Dendritic cell treated with granulocyte-macrophage colony-stimulating factor and Interleukin-4, amounts not matched to agents 40 ng/mL and 50 ng/mL, for 4 days (primary cell): ENCODE data around the gene ATF6.

Experiments used
- H3K27ac Mint-ChIP-seq: one replicate; pipeline ENCODE4 v1.8.0; 2022; ENCODE audit warnings: mild to moderate bottlenecking, mixed read lengths
- H3K27me3 Mint-ChIP-seq: one replicate; pipeline ENCODE4 v1.8.0; 2022; ENCODE audit warnings: mild to moderate bottlenecking, mixed read lengths
- H3K36me3 Mint-ChIP-seq: one replicate; pipeline ENCODE4 v1.8.0; 2022; ENCODE audit warnings: low read depth, mixed read lengths
- H3K4me1 Mint-ChIP-seq: one replicate; pipeline ENCODE4 v1.8.0; 2022; ENCODE audit warnings: low read depth, mixed read lengths
- H3K4me3 Mint-ChIP-seq: one replicate; pipeline ENCODE4 v1.8.0; 2022; ENCODE audit warnings: mild to moderate bottlenecking, moderate library complexity, mixed read lengths
- H3K9me3 Mint-ChIP-seq: one replicate; pipeline ENCODE4 v1.8.0; 2022; ENCODE audit warnings: mixed read lengths
- intact Hi-C: fragments of 100-400 bp; cut with micrococcal nuclease; formaldehyde crosslinking; loops from one replicate; pipeline ENCODE4 v1.15.0; 2022

The ATF6 gene

GRCh38 chr1:161956930-161957329 lies 190.8 kb downstream of the ATF6 start:
- no peaks in the 10 kb centered on the region for H3K27me3 Mint-ChIP-seq
- peaks cover 47% of the 10 kb centered on the region for H3K36me3 Mint-ChIP-seq
- H3K4me3 Mint-ChIP-seq: no peak overlapping the region
- H3K27ac Mint-ChIP-seq: no peak overlapping the region
- no peaks in the 10 kb centered on the region for H3K9me3 Mint-ChIP-seq
- H3K4me1 Mint-ChIP-seq: peaks cover 51% of the 10 kb centered on the region
- intact Hi-C loops: no loop called here

GRCh38 chr1:161958425-161958824 lies 192.3 kb downstream of the ATF6 start:
- Mint-ChIP-seq H3K27ac (peak overlapping the region; percentile 32), H3K9me3 (no peaks in the 10 kb centered on the region), H3K27me3 (no peaks in the 10 kb centered on the region), H3K36me3 (peaks cover 43% of the 10 kb centered on the region), H3K4me1 (peaks cover 49% of the 10 kb centered on the region), H3K4me3 (no peak overlapping the region)
- intact Hi-C loops: no loop called here

GRCh38 chr1:161962091-161962887 lies 196.2 kb downstream of the ATF6 start:
- H3K27me3 Mint-ChIP-seq: no peaks in the 10 kb centered on the region
- H3K4me1 Mint-ChIP-seq: peaks cover 22% of the 10 kb centered on the region
- no peaks in the 10 kb centered on the region for H3K9me3 Mint-ChIP-seq
- H3K36me3 Mint-ChIP-seq: peaks cover 53% of the 10 kb centered on the region
- no peak overlapping the region for H3K4me3 Mint-ChIP-seq
- H3K27ac Mint-ChIP-seq: peak overlapping the region; percentile 76
- intact Hi-C loops: no loop called here

- intact Hi-C loops: no loop called here
- no peaks in the 10 kb centered on the region for H3K27me3 Mint-ChIP-seq
- H3K4me3 Mint-ChIP-seq: no peak overlapping the region
- H3K4me1 Mint-ChIP-seq: peaks cover 22% of the 10 kb centered on the region
- no peaks in the 10 kb centered on the region for H3K9me3 Mint-ChIP-seq
- H3K27ac Mint-ChIP-seq: no peak overlapping the region
- H3K36me3 Mint-ChIP-seq: peaks cover 36% of the 10 kb centered on the region
Observed at GRCh38 chr1:161966067-161966466, 199.9 kb downstream of the ATF6 start.

GRCh38 chr1:161970036-161970435 lies 203.9 kb downstream of the ATF6 start:
- Mint-ChIP-seq H3K4me1 (peaks cover 11% of the 10 kb centered on the region), H3K36me3 (peaks cover 32% of the 10 kb centered on the region), H3K4me3 (no peak overlapping the region), H3K9me3 (no peaks in the 10 kb centered on the region), H3K27me3 (peaks cover 4% of the 10 kb centered on the region), H3K27ac (peak overlapping the region; percentile 14)
- intact Hi-C loops: no loop called here

DNA sequence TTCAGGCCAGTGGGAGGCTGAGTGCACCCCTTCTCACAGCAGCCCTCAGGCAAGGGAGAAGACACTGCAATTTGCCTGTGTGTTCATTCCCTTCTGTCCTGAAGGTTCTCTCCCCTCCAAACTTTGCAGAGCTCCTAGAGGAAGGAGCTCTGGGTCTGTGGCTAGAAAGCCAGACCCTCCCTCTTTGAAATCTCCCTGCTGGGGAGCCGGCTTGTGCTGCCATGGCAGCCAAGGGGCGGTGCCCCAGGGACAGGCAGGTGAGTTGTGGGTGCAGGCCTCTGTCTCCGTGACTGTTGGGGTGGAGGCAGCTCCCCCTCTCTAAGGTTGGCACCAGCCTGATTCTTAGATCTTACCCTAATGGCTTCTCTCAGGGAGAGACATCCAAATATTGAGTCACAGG lies 204.5 kb downstream of the ATF6 start:
- Mint-ChIP-seq H3K27ac (peak overlapping the region; percentile 14), H3K4me3 (no peak overlapping the region), H3K36me3 (peaks cover 28% of the 10 kb centered on the region), H3K9me3 (no peaks in the 10 kb centered on the region), H3K27me3 (peaks cover 4% of the 10 kb centered on the region), H3K4me1 (peaks cover 11% of the 10 kb centered on the region)
- intact Hi-C loops: no loop called here

GRCh38 chr1:161972828-161973227 lies 206.7 kb downstream of the ATF6 start:
- intact Hi-C loops: no loop called here
- peaks cover 10% of the 10 kb centered on the region for H3K36me3 Mint-ChIP-seq
- H3K9me3 Mint-ChIP-seq: no peaks in the 10 kb centered on the region
- peak overlapping the region; percentile 16 for H3K27ac Mint-ChIP-seq
- no peak overlapping the region for H3K4me3 Mint-ChIP-seq
- H3K4me1 Mint-ChIP-seq: peaks cover 14% of the 10 kb centered on the region
- peaks cover 4% of the 10 kb centered on the region for H3K27me3 Mint-ChIP-seq

DNA sequence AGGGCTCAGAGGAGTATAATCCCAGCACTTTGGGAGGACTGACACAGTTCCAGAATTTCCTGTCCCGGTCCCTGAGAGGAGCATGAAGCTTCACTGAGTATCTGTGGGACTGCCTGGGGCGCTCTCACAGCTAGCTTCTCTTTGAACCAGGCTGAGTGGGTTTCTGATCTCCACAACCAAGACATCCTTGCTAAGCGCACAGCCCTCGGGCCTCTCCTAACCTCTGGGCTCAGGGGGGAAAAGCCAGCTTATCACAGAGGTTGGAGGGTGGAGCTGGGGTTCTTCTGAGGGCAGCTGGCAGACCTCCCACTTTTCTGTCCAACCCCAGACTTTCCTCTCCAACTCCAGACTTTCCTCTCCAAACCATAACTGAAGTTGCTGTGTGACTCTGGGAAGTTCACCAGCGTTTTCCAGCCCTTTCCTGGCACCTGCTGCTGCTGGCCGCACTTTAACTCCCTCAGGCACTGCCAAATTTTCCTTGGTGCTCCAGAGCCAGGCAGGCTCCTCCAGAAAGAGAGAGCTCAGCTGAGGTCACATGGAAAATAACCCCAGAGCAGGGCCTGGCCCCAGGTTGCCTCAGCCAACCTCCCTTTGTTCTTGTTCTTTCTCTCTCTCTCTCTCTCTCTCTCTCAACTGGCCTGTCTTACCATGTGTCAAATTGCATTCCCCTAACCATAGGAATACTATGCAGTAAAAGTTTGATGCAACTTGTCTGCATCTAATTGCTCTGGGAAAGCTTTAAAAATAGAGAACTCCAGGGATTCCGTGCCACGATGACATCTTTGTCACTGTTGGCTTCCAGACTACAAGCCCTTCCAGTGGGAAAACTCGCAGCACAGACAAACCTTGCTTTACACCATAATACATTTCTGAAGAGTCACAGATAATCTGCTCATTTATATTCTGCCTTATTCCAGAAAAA lies 208.1 kb downstream of the ATF6 start:
- intact Hi-C loops: no loop called here
- H3K36me3 Mint-ChIP-seq: peaks cover 4% of the 10 kb centered on the region
- H3K4me3 Mint-ChIP-seq: no peak overlapping the region
- H3K9me3 Mint-ChIP-seq: no peaks in the 10 kb centered on the region
- H3K27ac Mint-ChIP-seq: peak overlapping the region; percentile 7
- H3K27me3 Mint-ChIP-seq: peaks cover 4% of the 10 kb centered on the region
- H3K4me1 Mint-ChIP-seq: peaks cover 16% of the 10 kb centered on the region

DNA sequence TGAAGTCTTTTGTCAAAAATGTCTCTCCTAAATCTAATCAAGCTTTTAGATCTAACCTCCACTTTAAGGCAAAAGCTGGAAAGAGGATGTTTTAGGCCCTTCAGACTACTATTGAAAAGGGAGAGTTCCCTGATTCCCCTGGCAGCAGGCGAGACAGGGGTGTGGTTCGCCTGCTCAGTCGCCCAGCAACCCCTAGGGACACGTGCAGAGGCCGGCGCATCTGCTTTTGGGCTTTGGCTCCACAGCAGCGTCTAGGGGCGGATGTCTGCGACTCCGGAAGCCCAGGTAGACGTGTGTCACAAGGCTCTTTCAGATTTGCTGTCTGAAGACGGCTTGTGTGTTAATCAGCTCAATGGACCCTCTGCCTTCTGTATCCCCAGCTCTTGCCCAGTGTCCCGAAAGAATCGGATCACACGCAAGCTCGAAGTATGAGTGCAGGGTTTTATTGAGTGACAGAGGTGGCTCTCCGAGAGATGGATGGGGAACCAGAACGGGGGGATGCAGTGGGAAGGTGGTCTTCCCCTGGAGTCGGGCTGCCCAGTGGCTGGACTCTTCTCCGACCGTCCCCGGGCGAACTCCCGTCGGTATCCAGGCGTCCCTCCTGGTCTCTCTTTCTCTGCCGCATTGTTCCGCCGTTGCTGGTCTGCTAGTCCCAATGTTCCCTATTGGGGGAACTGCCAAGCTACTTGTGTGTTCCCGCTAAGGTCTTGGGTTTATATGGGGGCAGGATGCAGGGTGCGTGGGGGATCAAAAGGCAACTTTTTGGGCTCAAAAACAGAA lies 212.1 kb downstream of the ATF6 start:
- no peak overlapping the region for H3K4me3 Mint-ChIP-seq
- intact Hi-C loops: no loop called here
- peaks cover 20% of the 10 kb centered on the region for H3K4me1 Mint-ChIP-seq
- peaks cover 3% of the 10 kb centered on the region for H3K27me3 Mint-ChIP-seq
- H3K36me3 Mint-ChIP-seq: peaks cover 15% of the 10 kb centered on the region
- H3K27ac Mint-ChIP-seq: no peak overlapping the region
- H3K9me3 Mint-ChIP-seq: no peaks in the 10 kb centered on the region

GRCh38 chr1:161981126-161981525 lies 215.0 kb downstream of the ATF6 start:
- no peaks in the 10 kb centered on the region for H3K9me3 Mint-ChIP-seq
- peaks cover 44% of the 10 kb centered on the region for H3K36me3 Mint-ChIP-seq
- H3K27me3 Mint-ChIP-seq: peaks cover 3% of the 10 kb centered on the region
- intact Hi-C loops: no loop called here
- H3K4me1 Mint-ChIP-seq: peaks cover 27% of the 10 kb centered on the region
- H3K27ac Mint-ChIP-seq: no peak overlapping the region
- no peak overlapping the region for H3K4me3 Mint-ChIP-seq

- H3K36me3 Mint-ChIP-seq: peaks cover 52% of the 10 kb centered on the region
- peaks cover 27% of the 10 kb centered on the region for H3K4me1 Mint-ChIP-seq
- intact Hi-C loops: no loop called here
- no peak overlapping the region for H3K4me3 Mint-ChIP-seq
- H3K27me3 Mint-ChIP-seq: peaks cover 3% of the 10 kb centered on the region
- peak overlapping the region; percentile 30 for H3K27ac Mint-ChIP-seq
- H3K9me3 Mint-ChIP-seq: peaks cover 1% of the 10 kb centered on the region
Observed at GRCh38 chr1:161981735-161982506, 215.8 kb downstream of the ATF6 start.

DNA sequence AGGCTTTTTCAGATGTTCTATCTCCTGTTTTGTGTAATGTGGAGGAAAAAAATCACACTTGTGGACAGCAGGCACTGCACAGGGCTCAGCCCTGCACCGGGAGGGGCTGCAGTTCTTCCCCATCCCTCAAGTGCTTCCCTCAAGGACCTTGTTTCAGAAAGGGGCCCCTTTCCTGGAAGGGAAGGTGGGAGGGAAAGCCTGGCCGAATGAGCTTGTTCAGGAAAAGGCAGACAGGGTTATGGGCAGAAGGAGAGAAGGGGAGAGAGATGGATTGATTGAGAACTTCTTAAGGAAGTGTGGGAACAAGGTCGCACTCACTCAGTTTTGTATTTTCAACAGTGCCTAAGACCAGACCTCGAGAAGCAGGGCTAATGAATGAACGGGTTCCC lies 216.4 kb downstream of the ATF6 start:
- peaks cover 7% of the 10 kb centered on the region for H3K9me3 Mint-ChIP-seq
- no peak overlapping the region for H3K4me3 Mint-ChIP-seq
- H3K36me3 Mint-ChIP-seq: peaks cover 57% of the 10 kb centered on the region
- peak overlapping the region; percentile 30 for H3K27ac Mint-ChIP-seq
- H3K27me3 Mint-ChIP-seq: peaks cover 3% of the 10 kb centered on the region
- intact Hi-C loops: no loop called here
- H3K4me1 Mint-ChIP-seq: peaks cover 27% of the 10 kb centered on the region

- Mint-ChIP-seq H3K27ac (peak overlapping the region; percentile 30), H3K4me1 (peaks cover 28% of the 10 kb centered on the region)
Observed at GRCh38 chr1:161982917-161983316, 216.8 kb downstream of the ATF6 start.

More at GRCh38 chr1:161982917-161983316, 216.8 kb downstream of the ATF6 start:
- peaks cover 11% of the 10 kb centered on the region for H3K9me3 Mint-ChIP-seq
- H3K27me3 Mint-ChIP-seq: peaks cover 3% of the 10 kb centered on the region
- intact Hi-C loops: no loop called here
- no peak overlapping the region for H3K4me3 Mint-ChIP-seq
- H3K36me3 Mint-ChIP-seq: peaks cover 62% of the 10 kb centered on the region
